Stimulated activated CD4-positive, alpha-beta T cell treated with anti-CD3 and anti-CD28 coated beads, Interleukin-2, amount 100 ng/mL, for 24 hours (primary cell): Measurements from ENCODE around the gene RRP8.

Experiments
- DNase-seq, 2 donors: peaks; one replicate each; pipeline ENCODE4 v3.0.0-alpha.2; 2020

The RRP8 gene

DNA sequence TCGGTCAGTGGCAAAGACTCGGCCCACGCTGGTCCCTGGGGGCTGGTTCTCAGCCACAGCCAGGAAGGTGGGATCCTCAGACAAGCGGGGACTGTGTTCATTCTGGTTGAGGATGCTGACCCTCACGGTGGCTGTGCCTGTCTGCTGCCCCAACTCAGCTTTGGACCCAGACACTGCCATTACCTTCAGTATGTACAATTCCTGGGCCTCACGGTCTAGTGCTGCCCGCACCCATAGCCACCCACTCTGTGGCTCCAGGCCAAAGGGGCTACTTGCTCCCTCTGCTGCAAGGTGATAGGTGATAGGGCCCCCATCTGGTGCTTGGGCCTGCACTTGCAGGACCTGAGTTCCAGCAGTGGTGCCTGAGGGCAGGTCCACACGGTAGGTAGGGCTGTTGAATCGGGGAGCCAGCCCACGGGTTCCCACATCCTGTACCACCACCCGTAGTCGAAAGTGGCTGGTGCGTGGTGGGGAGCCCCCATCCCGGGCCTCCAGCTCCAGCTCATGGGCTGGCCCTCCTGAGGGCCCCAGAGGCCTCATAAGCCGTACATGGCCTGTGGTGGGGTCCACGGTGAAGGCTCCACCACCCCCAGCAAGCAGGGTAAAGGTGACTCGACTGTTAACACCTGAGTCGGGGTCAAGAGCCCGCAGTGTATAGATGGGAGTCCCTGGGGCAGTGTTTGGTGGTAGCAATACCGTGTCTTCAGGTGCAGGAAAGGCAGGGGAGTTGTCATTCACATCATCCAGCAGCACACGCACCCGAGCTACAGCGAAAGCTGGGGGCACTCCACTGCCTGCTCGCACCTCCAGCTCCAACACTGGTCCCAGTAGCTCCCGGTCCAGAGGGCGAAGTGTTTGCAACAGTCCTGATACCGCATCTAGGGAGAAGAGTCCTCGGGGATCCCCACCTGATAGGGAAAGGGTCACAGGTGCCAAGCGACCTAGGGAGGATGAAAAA is 29.0 kb upstream of the RRP8 start:
- DNase-seq: no peak

DNA sequence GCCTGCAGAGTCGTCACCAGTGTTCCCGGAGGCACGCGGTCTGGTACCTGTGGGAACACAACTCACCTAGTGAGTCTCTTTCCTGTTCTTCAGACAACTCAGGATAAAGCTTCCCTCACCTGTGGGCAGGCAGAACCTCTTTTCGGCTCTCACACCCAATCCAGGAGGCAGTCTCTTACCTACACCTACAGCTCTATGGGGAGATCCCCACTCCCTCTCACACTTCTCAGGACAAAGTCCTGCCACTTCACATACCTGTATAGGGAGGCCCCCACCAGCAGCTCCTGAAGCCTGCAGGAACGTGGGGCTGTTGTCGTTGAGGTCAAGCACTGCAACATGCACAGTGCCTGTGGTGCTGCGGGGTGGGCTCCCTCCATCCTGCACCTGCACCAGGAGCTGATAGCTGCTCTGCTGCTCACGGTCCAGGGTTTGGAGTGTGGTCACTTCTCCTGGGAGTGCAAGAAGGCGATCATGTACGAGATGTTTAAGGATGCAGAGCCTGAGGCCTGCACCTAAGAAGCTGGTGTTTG is 28.0 kb upstream of the RRP8 start:
- no peak for DNase-seq

DNA sequence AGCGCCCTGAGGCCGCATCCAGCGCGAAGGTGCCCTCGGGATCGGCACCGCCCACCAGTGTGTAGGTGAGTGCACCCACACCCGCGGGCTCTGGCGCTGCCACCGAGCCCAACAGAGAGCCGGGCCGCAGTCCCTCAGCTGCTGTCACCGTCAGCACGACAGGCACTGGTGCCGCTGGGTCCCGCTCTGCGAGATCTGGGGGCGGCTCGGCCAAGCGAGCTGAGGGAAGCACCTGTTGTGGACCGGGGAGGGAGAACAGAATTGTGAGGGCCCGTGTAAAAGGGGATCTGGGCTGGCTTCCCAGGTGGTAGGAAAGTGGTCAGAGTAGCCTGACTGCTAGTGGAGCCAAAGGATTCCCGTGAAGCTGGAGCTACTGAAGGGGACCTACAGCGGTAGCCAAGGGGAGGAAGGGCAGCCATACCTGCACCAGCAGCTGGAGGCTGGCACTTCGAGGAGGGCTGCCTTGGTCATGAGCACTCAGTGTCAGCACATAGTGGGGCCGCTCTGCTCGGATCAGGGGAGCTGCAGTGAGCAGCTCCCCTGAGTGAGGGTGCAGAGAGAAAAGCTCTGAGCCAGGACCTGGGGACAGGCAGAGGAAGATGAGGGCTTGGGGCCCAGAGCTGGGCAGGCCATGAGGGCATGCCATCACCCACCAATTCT is 27.3 kb upstream of the RRP8 start:
- no peak for DNase-seq

DNA sequence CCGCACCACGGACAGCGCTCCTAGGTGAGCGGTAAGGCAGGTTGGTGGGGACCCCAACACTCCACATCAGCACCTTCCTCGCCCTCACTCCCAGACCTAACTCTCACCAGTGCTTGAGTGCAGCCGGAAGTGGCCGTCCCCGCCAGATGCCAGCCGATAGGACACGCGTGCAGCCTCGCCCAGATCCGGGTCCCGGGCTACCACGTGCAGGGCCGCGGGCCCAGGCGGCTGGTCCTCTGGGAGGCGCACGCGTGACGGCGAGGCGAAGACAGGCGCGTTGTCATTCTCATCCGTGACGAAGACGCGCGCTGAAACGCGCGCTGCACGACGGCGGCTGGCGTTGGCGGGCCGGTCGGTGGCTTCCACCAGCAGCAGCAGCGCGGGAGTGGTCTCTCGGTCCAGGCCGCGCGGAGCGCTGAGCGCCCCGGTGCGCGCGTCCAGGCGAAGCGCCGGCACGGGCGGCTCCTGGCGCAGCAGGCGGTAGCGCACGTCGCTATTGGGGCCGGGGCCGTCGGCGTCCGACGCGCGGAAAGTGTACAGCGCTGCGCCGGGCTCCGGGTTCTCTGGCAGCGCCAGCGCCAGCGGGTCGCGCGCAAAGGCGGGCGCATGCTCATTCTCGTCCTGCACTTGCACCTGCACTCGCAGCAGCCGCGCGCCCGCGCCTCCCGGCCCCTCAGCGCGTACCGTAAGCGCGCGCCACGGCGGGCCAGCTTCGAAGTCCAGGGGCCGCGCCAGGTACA is 26.6 kb upstream of the RRP8 start:
- DNase-seq: no peak

DNA sequence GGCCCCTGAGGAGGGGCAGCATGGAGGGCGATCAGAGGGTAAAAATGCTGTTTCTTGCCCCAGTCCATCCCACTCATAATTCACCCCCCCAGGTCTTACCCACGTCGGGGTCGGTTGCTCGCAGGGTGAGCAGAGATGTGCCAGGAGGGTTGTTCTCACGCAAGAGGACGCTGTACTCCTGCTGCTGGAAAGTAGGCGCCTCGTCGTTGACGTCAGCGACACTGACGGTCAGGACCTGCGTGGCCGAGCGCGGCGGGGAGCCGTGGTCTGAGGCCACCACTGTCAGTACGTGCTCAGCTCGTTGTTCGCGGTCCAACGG is 26.1 kb upstream of the RRP8 start:
- no peak for DNase-seq

DNA sequence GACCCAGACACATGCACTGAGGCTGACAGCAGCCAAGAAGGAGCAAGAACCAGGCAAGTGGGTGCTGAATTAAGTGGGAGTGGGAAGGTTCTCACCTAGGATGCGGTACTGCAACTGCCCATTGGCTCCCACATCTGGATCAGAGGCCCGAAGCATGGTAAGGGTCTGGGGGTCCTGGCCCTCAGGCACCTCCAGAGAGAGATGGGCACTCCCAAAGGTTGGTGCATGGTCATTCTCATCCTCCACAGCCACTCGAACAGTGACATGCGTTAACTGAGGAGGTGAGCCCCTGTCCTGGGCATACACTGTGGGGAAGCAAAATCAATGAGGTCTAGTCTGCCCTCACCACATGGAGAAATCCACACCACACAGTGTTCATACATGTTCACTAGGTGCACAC is 25.1 kb upstream of the RRP8 start:
- no peak for DNase-seq

DNA sequence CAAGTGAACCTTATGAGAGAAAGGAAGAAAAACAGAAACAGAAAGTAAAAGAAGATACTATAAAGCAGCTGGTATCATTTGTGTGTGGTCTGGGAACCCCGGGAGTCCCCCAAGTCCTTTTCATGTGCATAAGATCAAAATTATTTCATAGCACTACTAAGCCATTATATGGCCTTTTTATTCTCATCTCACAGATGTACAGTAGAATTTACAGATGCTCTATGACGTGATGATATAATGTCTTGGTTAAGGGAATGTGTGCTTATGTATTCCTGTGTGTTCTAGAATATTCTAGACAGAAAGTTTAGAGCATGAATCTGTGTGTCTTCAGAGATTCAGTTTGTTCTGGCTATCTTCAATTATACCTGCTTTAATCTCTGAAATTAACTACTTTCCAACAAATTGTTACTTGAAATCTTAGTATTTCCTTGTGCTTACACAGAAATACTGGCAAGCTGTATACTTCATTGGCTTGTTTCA is 24.4 kb upstream of the RRP8 start:
- no peak for DNase-seq

DNA sequence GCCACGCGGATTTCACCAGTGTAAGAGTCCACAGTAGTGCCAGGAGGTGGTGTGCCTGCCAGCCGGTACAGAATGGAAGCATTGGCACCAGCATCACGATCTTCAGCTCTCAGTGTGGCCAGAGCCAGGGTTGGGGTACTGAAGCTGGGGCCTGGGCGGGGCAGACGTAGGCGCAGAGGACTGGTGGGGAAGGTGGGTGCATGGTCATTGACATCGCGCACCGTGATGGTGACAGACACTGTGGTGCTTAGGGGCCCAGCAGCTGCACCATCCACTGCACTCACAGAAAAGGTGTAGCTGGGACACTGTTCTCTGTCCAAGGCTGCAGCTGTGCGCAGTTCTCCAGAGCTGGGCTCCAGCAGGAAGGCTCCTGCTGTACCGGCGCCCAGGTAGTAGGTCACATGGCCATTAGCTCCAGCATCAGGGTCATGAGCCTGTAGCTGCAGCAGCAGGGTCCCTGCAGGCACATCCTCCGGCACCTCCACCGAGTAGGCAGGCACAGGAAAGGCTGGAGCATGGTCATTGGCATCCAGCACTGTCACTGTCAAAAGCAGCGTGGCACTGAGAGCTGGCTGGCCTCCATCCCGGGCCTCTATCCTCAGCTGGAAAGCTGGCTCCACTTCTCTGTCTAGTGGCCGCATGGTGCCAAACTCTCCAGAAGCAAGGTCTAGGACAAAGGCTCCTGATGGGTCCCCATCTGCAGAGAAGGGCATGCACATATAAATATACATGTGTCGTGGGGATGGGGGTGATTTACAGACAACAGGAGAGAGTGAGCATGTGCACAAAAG is 23.8 kb upstream of the RRP8 start:
- DNase-seq: no peak

DNA sequence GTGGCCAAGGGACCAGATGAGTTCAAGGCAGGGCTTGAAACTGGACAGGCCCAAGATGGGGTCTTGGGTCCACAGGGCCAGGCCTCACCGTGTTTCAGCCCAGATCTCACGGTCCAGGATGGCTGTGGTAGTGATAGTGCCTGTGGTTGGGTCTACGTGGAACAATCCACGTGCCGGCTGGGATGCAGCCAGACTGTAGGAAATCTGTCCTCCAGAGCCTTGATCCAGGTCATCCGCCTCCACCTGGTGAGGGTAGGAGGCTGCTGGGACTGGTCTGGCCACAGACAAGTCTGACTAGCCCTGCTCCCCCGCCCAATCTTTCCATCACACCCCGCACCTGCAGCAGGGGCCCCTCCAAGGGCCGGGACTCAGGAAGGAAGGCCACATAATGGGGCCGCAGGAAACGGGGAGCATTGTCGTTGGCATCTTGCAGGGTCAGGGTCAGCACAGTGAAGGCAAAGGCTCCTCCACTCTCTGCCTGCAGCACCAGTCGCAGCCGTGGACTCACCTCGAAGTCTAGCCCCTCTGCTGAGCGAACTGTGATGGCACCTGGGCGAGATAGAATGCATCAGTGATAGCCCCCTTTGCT is 22.5 kb upstream of the RRP8 start:
- DNase-seq: no peak

DNA sequence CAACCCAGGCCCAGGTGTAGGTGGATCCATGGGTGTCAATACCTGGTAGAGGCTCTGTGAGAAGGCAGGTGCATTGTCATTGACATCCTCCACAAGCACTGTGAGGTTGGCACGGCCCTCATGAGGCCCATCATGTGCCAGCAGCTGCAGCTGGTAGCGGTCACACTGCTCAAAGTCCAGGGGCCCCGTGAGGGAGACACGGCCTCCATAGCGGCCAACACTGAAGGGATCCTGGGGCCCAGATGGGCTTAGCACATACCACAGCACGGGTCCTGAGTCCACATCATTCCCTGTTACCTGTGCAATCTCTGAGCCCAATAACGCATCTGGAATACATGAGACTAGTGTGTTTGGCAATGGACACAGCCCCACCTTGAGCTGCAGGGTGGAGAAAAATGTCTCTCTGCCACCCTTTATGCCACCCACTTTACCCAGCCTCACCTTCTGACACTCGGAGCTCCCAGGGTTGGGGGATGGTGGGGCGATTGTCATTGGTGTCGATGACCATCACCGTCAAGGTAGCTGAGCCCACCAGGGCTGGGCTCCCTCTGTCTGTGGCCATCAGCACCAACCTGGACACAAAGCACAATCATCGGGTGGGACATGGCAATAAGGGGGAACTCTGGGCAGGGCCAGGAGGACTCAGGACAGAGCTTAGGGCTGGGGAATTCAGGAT is 21.9 kb upstream of the RRP8 start:
- DNase-seq: no peak

DNA sequence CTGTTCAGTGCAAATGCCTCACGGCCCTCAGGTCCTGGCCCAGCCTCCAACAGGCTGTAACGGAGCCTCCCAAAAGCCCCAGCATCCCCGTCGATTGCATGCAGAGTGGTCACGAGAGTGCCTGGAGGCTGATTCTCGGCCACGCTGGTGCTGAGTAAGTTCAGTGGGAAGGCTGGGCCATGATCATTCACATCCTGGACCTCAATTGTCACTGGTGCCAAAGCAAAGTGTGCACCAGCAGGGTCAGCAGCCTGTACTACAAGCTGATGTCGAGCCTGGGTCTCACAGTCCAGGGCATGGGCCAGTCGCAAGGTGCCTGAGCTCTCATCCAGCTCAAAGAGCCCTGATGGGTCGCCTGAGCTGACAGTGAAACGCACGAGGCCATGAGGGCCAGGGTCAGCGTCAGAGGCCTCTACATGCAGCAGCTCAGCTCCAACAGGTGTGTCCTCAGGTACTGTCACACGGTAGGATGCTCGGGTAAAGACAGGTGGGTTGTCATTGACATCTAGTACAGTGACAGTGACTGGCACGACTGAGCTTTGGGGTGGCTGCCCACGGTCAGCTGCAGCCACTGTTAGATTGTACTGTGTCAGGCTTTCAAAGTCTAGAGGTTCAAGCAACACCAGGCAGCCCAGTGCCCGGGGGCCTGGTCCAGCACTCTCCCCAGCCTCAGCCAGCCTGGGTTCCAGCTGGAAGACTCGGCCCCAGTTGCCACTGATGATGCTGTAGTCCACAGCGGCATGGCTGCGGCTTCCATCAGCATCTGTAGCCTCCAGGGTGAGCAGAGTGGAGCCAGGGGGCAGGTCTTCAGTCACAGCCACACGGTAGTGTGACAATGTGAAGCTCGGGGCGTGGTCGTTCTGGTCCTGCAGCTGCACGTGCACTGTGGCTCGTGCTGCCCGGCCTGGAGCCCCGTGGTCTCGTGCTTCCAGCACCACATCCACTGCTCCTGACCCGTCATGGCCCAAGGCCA is 20.3 kb upstream of the RRP8 start:
- no peak for DNase-seq

DNA sequence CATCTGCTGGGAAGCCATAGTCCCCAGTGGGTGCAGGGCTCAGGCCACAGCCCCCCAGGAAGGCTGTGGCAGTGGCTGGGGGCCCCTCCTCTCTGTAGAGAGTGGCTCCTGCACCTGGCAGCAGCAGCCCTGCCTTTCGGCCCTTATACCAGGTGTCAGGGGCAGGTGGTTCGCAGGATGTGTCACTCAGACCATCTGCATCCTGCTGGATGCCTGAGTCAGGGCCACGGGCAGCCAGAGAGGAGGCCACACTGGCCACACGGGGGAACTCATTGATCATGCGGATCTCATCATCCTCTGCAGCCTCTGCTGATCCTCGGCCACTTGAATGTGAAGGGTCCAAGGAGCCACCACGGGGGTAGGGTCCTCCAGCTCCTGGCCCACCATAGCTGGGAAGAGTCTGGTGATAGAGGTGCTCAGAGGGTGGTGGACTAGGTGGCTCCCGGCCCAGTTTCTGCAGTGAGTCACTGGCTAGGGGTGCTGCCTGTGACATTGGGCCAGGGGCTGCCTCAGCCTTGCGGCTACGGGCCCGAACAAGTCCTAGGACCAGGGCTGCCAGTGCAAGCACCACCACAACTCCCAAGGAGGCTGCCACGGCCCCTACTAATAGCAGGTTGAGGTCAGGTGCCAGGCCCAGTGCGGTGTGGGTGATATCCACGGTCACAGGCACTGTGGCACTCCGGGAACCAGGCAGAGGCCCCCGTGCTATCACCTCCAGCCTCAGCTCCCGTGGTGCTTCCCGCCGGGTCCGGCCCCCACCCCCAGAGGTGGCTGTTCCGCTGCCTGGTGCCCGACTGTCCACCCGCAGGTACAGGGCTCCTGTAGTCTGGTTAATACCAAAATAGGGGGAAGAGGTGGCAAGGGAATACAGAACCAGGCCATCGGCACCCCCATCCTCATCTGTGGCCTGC is 19.1 kb upstream of the RRP8 start:
- no peak for DNase-seq

DNA sequence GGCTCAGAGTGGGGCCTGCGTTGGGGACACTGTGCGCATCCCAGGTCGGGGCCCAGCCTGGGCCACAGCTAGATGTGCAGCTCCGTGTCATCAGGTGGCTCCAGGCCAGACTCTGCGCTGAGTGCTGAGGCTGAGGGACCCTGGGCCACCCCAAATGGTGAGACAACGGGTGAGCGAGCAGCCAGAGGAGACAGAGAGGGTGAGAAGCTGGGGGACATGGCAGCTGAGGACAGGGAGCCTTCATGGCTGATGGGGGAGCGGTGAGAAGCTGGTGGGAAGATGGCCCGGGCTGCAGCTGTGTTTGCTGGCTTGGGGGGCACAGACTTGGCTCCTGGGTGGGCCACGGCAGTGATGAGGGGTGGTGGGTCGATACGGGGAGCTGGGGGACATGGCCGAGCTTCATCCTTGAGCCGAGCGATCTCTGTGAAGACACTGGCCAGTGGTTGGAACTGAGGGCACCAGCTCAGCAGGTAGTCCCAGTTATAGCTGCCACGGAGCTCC is 18.3 kb upstream of the RRP8 start:
- DNase-seq: no peak

DNA sequence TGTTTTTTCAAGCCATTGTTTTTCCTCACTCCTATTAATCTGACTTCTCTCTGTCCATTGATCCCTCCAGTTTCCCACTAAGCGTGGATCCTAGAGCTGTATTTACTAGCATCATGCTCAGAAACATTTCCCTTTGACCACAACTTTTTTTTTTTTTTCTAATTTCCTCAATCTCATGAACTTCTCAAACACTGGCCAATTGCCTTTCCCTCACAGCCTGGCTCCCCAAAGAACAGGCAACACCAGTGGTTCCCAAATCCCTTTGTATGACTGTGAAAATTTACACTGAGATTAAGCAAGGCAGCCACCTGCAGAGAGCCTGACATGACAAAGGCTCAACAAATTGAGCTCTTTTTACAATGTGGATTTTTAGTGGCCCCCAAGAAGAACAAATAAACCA is 17.2 kb upstream of the RRP8 start:
- no peak for DNase-seq

DNA sequence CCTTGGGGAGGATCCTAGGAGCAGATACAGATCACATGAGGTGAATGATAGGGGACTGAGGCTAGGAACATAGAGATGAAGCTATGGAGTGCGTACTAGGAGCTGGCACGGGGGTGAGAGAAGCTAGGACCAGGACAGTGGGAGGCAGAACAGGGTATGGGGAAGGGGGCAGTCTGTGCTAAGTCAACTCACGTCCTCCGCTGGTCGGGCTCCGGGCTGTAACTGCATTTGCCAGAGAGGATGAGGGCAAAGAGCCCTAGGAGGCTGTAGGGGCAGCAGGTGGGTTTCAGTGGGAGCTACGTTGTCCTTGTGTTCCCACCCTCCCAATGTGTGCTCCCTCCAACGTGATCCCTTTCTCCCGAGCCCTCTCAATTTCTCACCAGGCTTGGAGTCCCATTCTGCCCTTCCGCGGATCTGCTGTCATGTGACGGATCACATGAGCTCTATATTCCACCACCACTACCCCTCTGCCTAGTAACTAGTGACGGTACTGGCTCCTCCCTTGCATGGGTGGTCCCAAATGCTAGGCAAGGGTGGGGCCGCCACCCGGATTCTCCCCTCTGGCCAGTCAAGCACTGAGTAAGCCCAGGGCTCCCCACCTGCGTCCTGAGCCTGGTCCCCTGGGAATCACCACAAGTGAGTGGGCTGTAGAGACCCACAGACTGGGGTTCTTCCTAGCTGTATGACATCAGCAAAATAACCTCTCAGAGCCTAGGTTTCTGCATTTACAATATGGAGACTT is 15.8 kb upstream of the RRP8 start, which contains the start of gene TPP1:
TPP1 (minus strand) TSS at position 419 of the 742 bp plus-strand sequence; CDS start at position 397, 22 bp downstream.
- DNase-seq: peak; percentile 83 to 88

DNA sequence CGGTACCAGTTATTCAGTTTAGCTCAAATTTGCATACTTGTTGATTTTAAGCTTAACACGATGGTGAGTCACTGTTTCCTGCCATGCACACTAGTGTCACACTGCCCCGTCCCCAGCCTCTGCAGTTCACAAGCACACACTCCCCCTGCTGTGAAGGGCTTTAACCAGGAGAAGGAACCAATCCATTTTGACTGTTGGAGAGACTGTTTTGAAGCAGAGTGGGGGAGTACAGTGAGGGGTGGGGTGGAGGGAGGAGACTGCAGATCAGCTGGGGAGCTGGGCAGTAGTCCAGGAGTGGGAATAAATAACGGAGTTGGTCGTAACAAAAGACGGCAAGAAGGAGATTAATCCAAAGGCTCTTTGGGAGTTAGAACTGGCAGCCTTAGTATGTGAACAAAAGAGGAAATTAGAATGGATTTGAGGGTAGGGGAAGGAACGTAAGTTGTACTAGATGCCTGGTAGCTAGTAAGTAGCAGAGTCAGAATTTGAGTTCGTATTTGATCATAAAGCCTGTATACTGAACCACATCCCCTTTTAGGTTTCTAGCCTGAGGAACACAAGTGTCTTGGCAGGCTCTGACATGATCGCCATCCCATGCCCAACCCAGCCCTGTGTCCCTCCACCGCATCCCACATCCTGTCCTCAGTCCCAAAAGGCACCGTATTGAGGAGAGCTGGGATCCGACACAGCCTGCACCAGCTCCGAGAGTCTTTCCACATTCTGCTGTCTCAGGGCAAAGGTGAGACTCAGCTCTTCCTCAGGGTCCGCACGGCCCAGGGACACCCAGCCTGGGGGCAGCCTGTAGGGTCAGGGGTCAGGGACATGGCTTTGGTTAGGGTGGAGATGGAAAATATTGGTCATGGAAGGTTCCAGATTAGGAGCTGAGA is 14.9 kb upstream of the RRP8 start:
- DNase-seq: peak; percentile 58 to 67

DNA sequence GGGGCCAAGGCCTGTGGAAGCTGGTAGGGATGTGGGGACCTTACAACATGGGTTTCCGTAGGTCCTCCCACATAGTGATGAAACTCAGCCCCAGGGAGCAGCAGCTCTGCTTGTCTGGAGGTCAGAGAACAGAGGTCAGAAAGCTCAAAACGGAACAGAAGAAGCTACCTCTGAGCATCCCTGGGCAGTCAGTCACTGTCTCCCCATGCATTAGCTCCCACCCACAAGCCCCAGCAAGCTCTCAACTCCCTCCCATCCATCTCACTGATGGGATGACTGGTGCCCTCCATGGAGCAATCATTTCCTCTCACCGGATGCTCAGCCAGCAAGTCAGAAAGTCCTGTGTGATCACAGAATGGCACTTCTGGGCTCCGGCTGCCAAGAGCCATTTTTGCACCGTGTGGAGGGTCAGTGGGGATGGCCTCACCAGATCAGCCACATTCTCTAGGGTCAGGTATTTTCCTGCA is 13.9 kb upstream of the RRP8 start:
- DNase-seq: no peak
